ENCODE measurements around the gene AIPL1. TPM values are rescaled to one million over a fixed set of nuclear protein-coding genes. Genes with fewer than 3 reads are reported as not detected.

The AIPL1 gene
- polyA plus RNA-seq, 3 donors, result 0.19 TPM; not detected in 2

- DNase-seq (ENCODE audit: low read depth in 3 of 3, low spot score in 2 of 3), result no peak
These were observed 16.3 kb upstream of the AIPL1 start for GRCh38 chr17:6450926-6451832.

- DNase-seq (ENCODE audit: low read depth in 3 of 3, low spot score in 2 of 3), result no peak
These were observed 14.4 kb upstream of the AIPL1 start for GRCh38 chr17:6449307-6449706.

- DNase-seq (ENCODE audit: low read depth in 3 of 3, low spot score in 2 of 3), result no peak
These were observed 13.6 kb upstream of the AIPL1 start for GRCh38 chr17:6448473-6448872.

GRCh38 chr17:6446516-6447100 lies 11.7 kb upstream of the AIPL1 start:
- no peak for DNase-seq (ENCODE audit: low read depth in 3 of 3, low spot score in 2 of 3)

GRCh38 chr17:6444571-6445335 lies 9.8 kb upstream of the AIPL1 start:
- no peak for DNase-seq (ENCODE audit: low read depth in 3 of 3, low spot score in 2 of 3)

- DNase-seq (ENCODE audit: low read depth in 3 of 3, low spot score in 2 of 3), result peak; percentile 81 to 89 (median 81)
These were observed 9.0 kb upstream of the AIPL1 start, which contains the start of gene PIMREG for GRCh38 chr17:6443692-6444570. PIMREG (plus strand) TSS chr17:6444455; CDS start chr17:6445111, 656 bp downstream.

GRCh38 chr17:6442775-6443174 lies 7.9 kb upstream of the AIPL1 start:
- DNase-seq (ENCODE audit: low read depth in 3 of 3, low spot score in 2 of 3), result no peak

GRCh38 chr17:6439951-6440350 lies 5.0 kb upstream of the AIPL1 start:
- peak in 1 of 3 donors; percentile 32 for DNase-seq (ENCODE audit: low read depth in 3 of 3, low spot score in 2 of 3)

GRCh38 chr17:6437956-6438355 lies 3.0 kb upstream of the AIPL1 start:
- DNase-seq (ENCODE audit: low read depth in 3 of 3, low spot score in 2 of 3), result no peak

- no peak for DNase-seq (ENCODE audit: low read depth in 3 of 3, low spot score in 2 of 3)
These were observed 2.5 kb upstream of the AIPL1 start for GRCh38 chr17:6437466-6437865.

GRCh38 chr17:6435968-6436367 lies 1.0 kb upstream of the AIPL1 start:
- no peak for DNase-seq (ENCODE audit: low read depth in 3 of 3, low spot score in 2 of 3)

GRCh38 chr17:6430769-6431168 lies 4.2 kb downstream of the AIPL1 start:
- DNase-seq (ENCODE audit: low read depth in 3 of 3, low spot score in 2 of 3), result no peak

- no peak for DNase-seq (ENCODE audit: low read depth in 3 of 3, low spot score in 2 of 3)
These were observed 5.7 kb downstream of the AIPL1 start for GRCh38 chr17:6429266-6429665.

GRCh38 chr17:6428207-6428965 lies 6.5 kb downstream of the AIPL1 start:
- DNase-seq (ENCODE audit: low read depth in 3 of 3, low spot score in 2 of 3), result no peak

- DNase-seq (ENCODE audit: low read depth in 3 of 3, low spot score in 2 of 3), result no peak
These were observed 7.6 kb downstream of the AIPL1 start for GRCh38 chr17:6427279-6427781.

GRCh38 chr17:6426356-6427101 lies 8.4 kb downstream of the AIPL1 start:
- no peak for DNase-seq (ENCODE audit: low read depth in 3 of 3, low spot score in 2 of 3)

- DNase-seq (ENCODE audit: low read depth in 3 of 3, low spot score in 2 of 3), result no peak
These were observed 9.5 kb downstream of the AIPL1 start for GRCh38 chr17:6425407-6425806.

- DNase-seq (ENCODE audit: low read depth in 3 of 3, low spot score in 2 of 3), result no peak
These were observed 11.0 kb downstream of the AIPL1 start for GRCh38 chr17:6423931-6424330.
